Activated gamma-delta T cell treated with anti-CD3 and anti-CD28 coated beads, Interleukin-2, amount 50 U/mL, for 16 hours (primary cell): ENCODE data around the gene FAM110A.
"Not testable (repeated sequence)": the region's sequence is repeated elsewhere in the genome, so short reads cannot be mapped to it uniquely, and the experiment has no call there.

Experiments used
- DNase-seq: peaks from one replicate; pipeline ENCODE4 v3.0.0-alpha.2; 2020; ENCODE audit warnings: low read depth

Gene FAM110A

GRCh38 chr20:823574-823902 is 10.0 kb upstream of the FAM110A start:
- no peak for DNase-seq

- DNase-seq = no peak
These were observed 9.0 kb upstream of the FAM110A start for GRCh38 chr20:824490-824889.

- no peak for DNase-seq
These were observed 8.6 kb upstream of the FAM110A start for GRCh38 chr20:824916-825315.

GRCh38 chr20:825710-826421 is 7.6 kb upstream of the FAM110A start:
- DNase-seq = no peak

GRCh38 chr20:826695-827323 is 6.7 kb upstream of the FAM110A start:
- no peak for DNase-seq

GRCh38 chr20:827981-828380 is 5.5 kb upstream of the FAM110A start:
- not testable (repeated sequence) for DNase-seq

GRCh38 chr20:828987-829386 is 4.5 kb upstream of the FAM110A start:
- no peak for DNase-seq

GRCh38 chr20:829551-829950 is 4.0 kb upstream of the FAM110A start:
- DNase-seq = no peak

GRCh38 chr20:830011-830521 is 3.4 kb upstream of the FAM110A start:
- DNase-seq = no peak

GRCh38 chr20:831251-831650 is 2.3 kb upstream of the FAM110A start:
- DNase-seq = no peak

DNA sequence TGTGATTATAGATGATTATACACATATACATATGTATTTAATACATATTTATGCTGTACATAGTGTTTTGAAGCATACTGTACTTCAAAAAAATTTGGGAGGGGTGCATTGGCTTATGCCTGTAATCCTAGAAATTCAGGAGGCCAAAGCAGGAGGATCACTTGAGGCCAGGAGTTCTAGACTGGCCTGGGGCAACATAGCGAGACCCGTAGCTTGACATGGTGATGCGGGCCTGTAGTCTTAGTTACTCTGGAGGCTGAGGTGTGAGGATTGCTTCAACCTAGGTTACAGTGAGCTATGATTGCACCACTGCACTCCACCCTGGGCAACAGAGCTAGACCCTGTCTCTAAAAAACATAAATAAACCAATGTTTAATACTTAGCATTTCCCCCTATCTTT is 1.6 kb upstream of the FAM110A start:
- DNase-seq = no peak

DNA sequence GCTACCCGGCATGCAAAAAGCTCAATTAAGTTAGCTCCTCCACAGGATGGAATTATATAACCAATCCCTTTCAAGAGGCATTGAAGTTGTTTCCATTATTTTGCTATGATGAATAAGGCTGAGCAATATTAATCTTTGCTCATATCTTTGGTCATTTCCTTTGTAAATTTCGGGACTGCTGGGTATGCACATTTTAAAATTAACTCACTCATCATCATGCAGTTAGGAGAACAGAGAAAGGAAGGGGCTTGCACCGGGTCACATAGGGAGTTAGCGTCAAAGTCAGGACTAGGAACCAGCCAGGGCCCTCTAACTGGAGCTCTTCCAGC is 430 bp upstream of the FAM110A start:
- no peak for DNase-seq

GRCh38 chr20:834151-834746 is 734 bp downstream of the FAM110A start:
- DNase-seq = no peak

- no peak for DNase-seq
These were observed 2.1 kb downstream of the FAM110A start for GRCh38 chr20:835608-836045.

GRCh38 chr20:836190-836589 is 2.7 kb downstream of the FAM110A start:
- DNase-seq = no peak

GRCh38 chr20:839015-839414 is 5.5 kb downstream of the FAM110A start:
- no peak for DNase-seq

DNA sequence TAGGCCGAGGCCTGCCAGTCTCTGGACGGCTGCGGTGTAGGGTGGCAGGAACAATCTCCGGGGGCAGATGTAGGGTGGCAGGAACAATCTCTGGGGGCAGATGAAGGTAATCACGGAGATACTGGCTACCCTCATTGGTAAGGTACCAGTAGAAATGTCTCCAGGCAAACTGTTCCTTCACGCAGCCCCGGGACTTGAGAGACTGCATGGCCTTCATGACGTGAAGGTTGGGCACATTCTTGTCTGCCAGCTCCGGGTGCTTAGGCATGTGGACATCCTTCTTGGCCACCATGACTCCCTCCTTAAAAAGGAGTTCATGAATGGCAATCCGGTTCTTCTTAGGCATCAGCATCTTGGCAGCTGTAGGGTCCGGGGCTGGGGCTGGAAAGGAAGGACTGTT is 6.1 kb downstream of the FAM110A start:
- no peak for DNase-seq

- DNase-seq = no peak
These were observed 7.0 kb downstream of the FAM110A start for GRCh38 chr20:840503-840857.

- DNase-seq = no peak
These were observed 7.5 kb downstream of the FAM110A start for GRCh38 chr20:840858-841567.

GRCh38 chr20:841568-842546 is 8.3 kb downstream of the FAM110A start:
- DNase-seq = no peak

DNA sequence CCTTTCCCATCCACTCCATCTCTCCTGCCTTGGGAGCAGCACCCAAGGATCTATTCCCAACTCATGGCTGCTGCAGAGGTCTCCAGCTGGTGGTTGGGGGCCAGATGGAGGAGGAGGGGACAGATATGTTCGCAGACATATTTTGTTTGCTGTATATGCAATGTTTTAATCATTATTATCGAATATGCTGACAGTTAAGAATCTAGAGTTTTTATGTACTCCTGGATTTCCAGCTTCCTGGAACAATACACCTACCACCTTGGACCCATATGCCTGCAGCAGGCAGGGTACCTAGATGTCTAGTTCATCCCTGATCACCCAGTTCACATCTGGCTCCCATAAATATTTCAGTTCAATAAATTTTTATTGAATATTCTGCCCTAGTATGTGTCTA is 9.0 kb downstream of the FAM110A start:
- no peak for DNase-seq

GRCh38 chr20:843912-844311 is 10.4 kb downstream of the FAM110A start:
- no peak for DNase-seq
